Pancreas (tissue), 10 donors: ENCODE measurements around the gene DIAPH3. TPM values are rescaled to one million over a fixed set of nuclear protein-coding genes. Genes with fewer than 3 reads are reported as not detected.
"Not testable (repeated sequence)": the region's sequence is repeated elsewhere in the genome, so short reads cannot be mapped to it uniquely, and the experiment has no call there.

Experiments used
- ATAC-seq, 4 donors: fragments of 200-7000 bp; cut with Tn5 transposase; one replicate each; pipeline versions ENCODE4 v1.8.0 to v1.9.1; 2020; ENCODE audit warnings: mild to moderate bottlenecking in 4 of 4, moderate library complexity in 4 of 4
- DNase-seq, 6 donors: peaks; one replicate each; pipeline ENCODE4 v3.0.0-alpha.2; 2020
- FAIRE-seq: peaks from 2 replicates; lab custom pipeline; 2012; peaks lifted over from hg19 to GRCh38; lab: Jason Lieb, UNC
- H3K27ac ChIP-seq, 4 donors: fragments of 200-600 bp; sonication (generic); 1 replicate in 3 of 4; 2 replicates in 1 of 4; pipeline versions ENCODE4 v1.5.0 to v1.8.0; 2020
- H3K27me3 ChIP-seq, 4 donors: fragments of 200-600 bp; one replicate each; pipeline ENCODE4 v1.8.0; 2021
- H3K36me3 ChIP-seq, 3 donors: fragments of 200-600 bp; sonication (generic) in 1 of 3; one replicate each; pipeline versions ENCODE4 v1.5.0 to v1.8.0; 2020 to 2021
- H3K4me1 ChIP-seq, 3 donors: fragments of 200-600 bp; one replicate each; pipeline ENCODE4 v1.8.0; 2021
- H3K4me3 ChIP-seq, 4 donors: fragments of 200-600 bp; sonication (generic) in 2 of 4; one replicate each; pipeline versions ENCODE4 v1.5.0 to v1.8.0; 2020 to 2021
- H3K9me3 ChIP-seq, 4 donors: fragments of 200-600 bp; one replicate each; pipeline ENCODE4 v1.8.0; 2021
- CTCF ChIP-seq, 4 donors: fragments of 200-600 bp; sonication (generic) in 3 of 4; IDR thresholded peaks; one replicate each; pipeline versions ENCODE4 v1.5.0 to v1.8.0; 2021; ENCODE audit warnings: antibody characterized with exemption in 4 of 4
- WGBS, 2 donors: extraction: QIAGEN DNeasy Blood & Tissue Kit; methylation state at CpG; one replicate each; pipeline ENCODE4 v1.1.7; 2013; 5-methylcytosine and 5-hydroxymethylcytosine counted together
- intact Hi-C, 3 donors: fragments of 100-400 bp; cut with DNase I; formaldehyde crosslinking; loops; one replicate each; pipeline versions ENCODE4 v1.11.1 to v1.14.2; 2022
- polyA plus RNA-seq, 2 donors: library from polyadenylated mRNA; stranded (reverse); fragments of 200-250 nt; gene quantifications; one replicate each; pipeline ENCODE4 v1.2.3, GENCODE V29; 2013
- total RNA-seq, 6 donors: library from RNA; stranded (reverse); fragmentation: NEBNext Ultra II Directional in 4 of 6; extraction: Animal tissue kit (Norgen Biotek cat#: 25700) in 4 of 6; gene quantifications; one replicate each; pipeline versions ENCODE4 v1.2.1 to v1.2.4, GENCODE V29; 2021 to 2023
- donor health status: healthy with polysubstance abuse.
- donor health status: DM: no; HTN: no; CAD: no; lungs with moderate emphysema.
- donor health status: DM: no; HTN: no; CAD: no.
- donor health status: control.
- donor health status: control.
- donor health status: Bipolar disorder and iron deficiency.
- donor health status: DM: yes; HTN: yes; CAD: no.
- donor health status: DM: no; HTN: no; CAD: no.
- donor health status: DM: no; HTN: no; CAD: no.
- donor health status: DM: yes; HTN: yes; CAD: no.

DIAPH3 gene
- total and polyA plus RNA-seq, 8 donors = 0.12 to 1.3 (median 0.42) TPM; not detected in 1

- peaks cover 0 to 7% (median 3%) of the 10 kb centered on the region in 3 donors for H3K4me1 ChIP-seq
- ATAC-seq (no peak), DNase-seq (no peak), FAIRE-seq (no peak)
- no peaks in the 10 kb centered on the region for H3K27me3 ChIP-seq
- no peak for TF ChIP-seq CTCF (IDR thresholded peaks at IDR 0.05)
- H3K36me3 ChIP-seq = no peaks in the 10 kb centered on the region
- 98 to 99% methylated on average over 2 of the region's 2 CpGs for WGBS, 2 donors
- intact Hi-C loops = no loop called here
- no peak overlapping the region for H3K27ac ChIP-seq
- no peaks in the 10 kb centered on the region for H3K9me3 ChIP-seq
- no peak overlapping the region for H3K4me3 ChIP-seq
Observed at GRCh38 chr13:60091573-60091972, 72.2 kb downstream of the DIAPH3 start.

GRCh38 chr13:60090574-60090973, 73.2 kb downstream of the DIAPH3 start:
- H3K9me3 ChIP-seq = no peaks in the 10 kb centered on the region
- DNase-seq (no peak), FAIRE-seq (no peak), ATAC-seq (no peak)
- no peak for TF ChIP-seq CTCF (IDR thresholded peaks at IDR 0.05)
- no peaks in the 10 kb centered on the region for H3K36me3 ChIP-seq
- no peak overlapping the region for H3K4me3 ChIP-seq
- H3K27me3 ChIP-seq = no peaks in the 10 kb centered on the region
- intact Hi-C loops = no loop called here
- no peak overlapping the region for H3K27ac ChIP-seq
- peaks cover 0 to 7% (median 3%) of the 10 kb centered on the region in 3 donors for H3K4me1 ChIP-seq

GRCh38 chr13:60083780-60084179, 79.9 kb downstream of the DIAPH3 start:
- 96 to 97% methylated on average over 2 of the region's 2 CpGs for WGBS, 2 donors
- ATAC-seq, H3K9me3 ChIP-seq, H3K4me3 ChIP-seq, H3K36me3 ChIP-seq, H3K4me1 ChIP-seq, FAIRE-seq, intact Hi-C loops, H3K27me3 ChIP-seq, DNase-seq, H3K27ac ChIP-seq: not testable (repeated sequence)

- 100% methylated on average over 1 of the region's 1 CpG for WGBS, 2 donors
- FAIRE-seq (no peak), ATAC-seq (no peak), DNase-seq (no peak)
- no peak for TF ChIP-seq CTCF (IDR thresholded peaks at IDR 0.05)
- Histone ChIP-seq H3K27me3 (no peaks in the 10 kb centered on the region), H3K4me3 (no peak overlapping the region), H3K36me3 (no peaks in the 10 kb centered on the region), H3K9me3 (no peaks in the 10 kb centered on the region), H3K27ac (no peak overlapping the region), H3K4me1 (no peaks in the 10 kb centered on the region)
- intact Hi-C loops = no loop called here
Observed at GRCh38 chr13:60080850-60081249, 82.9 kb downstream of the DIAPH3 start.

- Histone ChIP-seq H3K9me3 (no peaks in the 10 kb centered on the region), H3K27ac (no peak overlapping the region), H3K27me3 (no peaks in the 10 kb centered on the region), H3K36me3 (no peaks in the 10 kb centered on the region), H3K4me1 (no peaks in the 10 kb centered on the region), H3K4me3 (no peak overlapping the region)
- FAIRE-seq = no peak
- no peak for TF ChIP-seq CTCF (IDR thresholded peaks at IDR 0.05)
- DNase-seq = no peak
- no peak for ATAC-seq
- WGBS, 2 donors = 96 to 97% methylated on average over 1 of the region's 1 CpG
- intact Hi-C loops = no loop called here
Observed at GRCh38 chr13:60078226-60078625, 85.5 kb downstream of the DIAPH3 start.
